Pancreas (tissue), 10 donors: ENCODE data around the gene TP53I11. TPM values are rescaled to one million over a fixed set of nuclear protein-coding genes. Genes with fewer than 3 reads are reported as not detected.

ENCODE experiments used
- ATAC-seq, 4 donors: fragments of 200-7000 bp; cut with Tn5 transposase; one replicate each; pipeline versions ENCODE4 v1.8.0 to v1.9.1; 2020; ENCODE audit warnings: mild to moderate bottlenecking in 4 of 4, moderate library complexity in 4 of 4
- DNase-seq, 6 donors: peaks; one replicate each; pipeline ENCODE4 v3.0.0-alpha.2; 2020
- FAIRE-seq: peaks from 2 replicates; lab custom pipeline; 2012; peaks lifted over from hg19 to GRCh38; lab: Jason Lieb, UNC
- H3K27ac ChIP-seq, 4 donors: fragments of 200-600 bp; sonication (generic); 1 replicate in 3 of 4; 2 replicates in 1 of 4; pipeline versions ENCODE4 v1.5.0 to v1.8.0; 2020
- H3K27me3 ChIP-seq, 4 donors: fragments of 200-600 bp; one replicate each; pipeline ENCODE4 v1.8.0; 2021
- H3K36me3 ChIP-seq, 3 donors: fragments of 200-600 bp; sonication (generic) in 1 of 3; one replicate each; pipeline versions ENCODE4 v1.5.0 to v1.8.0; 2020 to 2021
- H3K4me1 ChIP-seq, 3 donors: fragments of 200-600 bp; one replicate each; pipeline ENCODE4 v1.8.0; 2021
- H3K4me3 ChIP-seq, 4 donors: fragments of 200-600 bp; sonication (generic) in 2 of 4; one replicate each; pipeline versions ENCODE4 v1.5.0 to v1.8.0; 2020 to 2021
- H3K9me3 ChIP-seq, 4 donors: fragments of 200-600 bp; one replicate each; pipeline ENCODE4 v1.8.0; 2021
- CTCF ChIP-seq, 4 donors: fragments of 200-600 bp; sonication (generic) in 3 of 4; IDR thresholded peaks; one replicate each; pipeline versions ENCODE4 v1.5.0 to v1.8.0; 2021; ENCODE audit warnings: antibody characterized with exemption in 4 of 4
- WGBS, 2 donors: extraction: QIAGEN DNeasy Blood & Tissue Kit; methylation state at CpG; one replicate each; pipeline ENCODE4 v1.1.7; 2013; 5-methylcytosine and 5-hydroxymethylcytosine counted together
- intact Hi-C, 3 donors: fragments of 100-400 bp; cut with DNase I; formaldehyde crosslinking; loops; one replicate each; pipeline versions ENCODE4 v1.11.1 to v1.14.2; 2022
- polyA plus RNA-seq, 2 donors: library from polyadenylated mRNA; stranded (reverse); fragments of 200-250 nt; gene quantifications; one replicate each; pipeline ENCODE4 v1.2.3, GENCODE V29; 2013
- total RNA-seq, 6 donors: library from RNA; stranded (reverse); fragmentation: NEBNext Ultra II Directional in 4 of 6; extraction: Animal tissue kit (Norgen Biotek cat#: 25700) in 4 of 6; gene quantifications; one replicate each; pipeline versions ENCODE4 v1.2.1 to v1.2.4, GENCODE V29; 2021 to 2023
- donor health status: healthy with polysubstance abuse.
- donor health status: DM: no; HTN: no; CAD: no; lungs with moderate emphysema.
- donor health status: DM: no; HTN: no; CAD: no.
- donor health status: control.
- donor health status: control.
- donor health status: Bipolar disorder and iron deficiency.
- donor health status: DM: yes; HTN: yes; CAD: no.
- donor health status: DM: no; HTN: no; CAD: no.
- donor health status: DM: no; HTN: no; CAD: no.
- donor health status: DM: yes; HTN: yes; CAD: no.

TP53I11 gene
- total and polyA plus RNA-seq, 8 donors, result 18.8 to 40.2 (median 28.7) TPM

DNA sequence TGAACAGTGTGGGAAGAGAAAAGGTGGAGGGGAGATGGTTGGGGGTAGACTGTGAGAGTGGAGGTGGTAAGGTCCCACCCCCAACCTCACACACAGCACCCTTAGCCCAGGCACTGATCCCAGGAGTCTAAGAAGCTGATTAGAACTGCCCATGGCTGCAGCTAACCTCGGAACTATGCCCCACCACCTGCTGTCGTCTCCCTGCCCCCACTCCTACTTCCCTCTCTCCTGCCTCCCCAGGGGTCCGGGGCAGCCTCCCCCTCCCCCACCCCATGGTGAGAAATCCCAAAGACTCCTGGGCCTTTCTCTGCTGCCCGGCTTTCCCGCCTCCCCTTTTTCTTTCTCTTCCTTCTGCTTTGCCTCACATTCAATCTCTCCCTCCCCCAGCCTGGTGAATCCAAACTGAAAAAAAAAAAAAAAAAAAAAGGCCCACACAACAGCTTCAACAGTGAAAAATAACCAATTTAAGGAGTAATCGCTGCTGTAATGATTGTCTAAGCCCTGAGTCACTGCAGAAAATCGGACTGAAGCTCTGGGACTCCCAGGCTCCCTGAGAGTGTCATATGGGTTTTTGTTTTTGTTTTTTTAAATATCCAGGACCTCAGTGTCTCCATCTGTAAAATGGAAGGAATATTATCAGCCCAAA is 9.6 kb upstream of the TP53I11 start:
- WGBS, 2 donors, result 52 to 55% methylated on average over 7 of the region's 7 CpGs
- no peaks in the 10 kb centered on the region for H3K36me3 ChIP-seq
- no peak for ATAC-seq
- no peaks in the 10 kb centered on the region for H3K9me3 ChIP-seq
- FAIRE-seq, result no peak
- no peak overlapping the region for H3K4me3 ChIP-seq
- H3K27me3 ChIP-seq, result no peaks in the 10 kb centered on the region
- intact Hi-C loops, result no loop called here
- peaks cover 0 to under 1% (median 0%) of the 10 kb centered on the region in 3 donors for H3K4me1 ChIP-seq
- no peak overlapping the region for H3K27ac ChIP-seq
- no peak for DNase-seq
- no peak for TF ChIP-seq CTCF (IDR thresholded peaks at IDR 0.05)

- TF ChIP-seq CTCF (IDR thresholded peaks at IDR 0.05), result no peak
- DNase-seq (no peak), FAIRE-seq (no peak), ATAC-seq (no peak)
- no peaks in the 10 kb centered on the region for H3K36me3 ChIP-seq
- 93 to 94% methylated on average over 3 of the region's 3 CpGs for WGBS, 2 donors
- no peaks in the 10 kb centered on the region for H3K27me3 ChIP-seq
- H3K9me3 ChIP-seq, result no peaks in the 10 kb centered on the region
- H3K27ac ChIP-seq, result no peak overlapping the region
- peaks cover 0 to 8% (median 0%) of the 10 kb centered on the region in 3 donors for H3K4me1 ChIP-seq
- no peak overlapping the region for H3K4me3 ChIP-seq
- intact Hi-C loops, result no loop called here
Measured at GRCh38 chr11:44959064-44959463, 8.4 kb upstream of the TP53I11 start.

- H3K9me3 ChIP-seq, result no peaks in the 10 kb centered on the region
- no peak overlapping the region for H3K4me3 ChIP-seq
- no peak for TF ChIP-seq CTCF (IDR thresholded peaks at IDR 0.05)
- WGBS, 2 donors, result 54 to 58% methylated on average over 8 of the region's 8 CpGs
- H3K27ac ChIP-seq, result no peak overlapping the region
- FAIRE-seq (no peak), DNase-seq (no peak), ATAC-seq (no peak)
- H3K27me3 ChIP-seq, result no peaks in the 10 kb centered on the region
- peaks cover 0 to 8% (median 0%) of the 10 kb centered on the region in 3 donors for H3K4me1 ChIP-seq
- intact Hi-C loops, result no loop called here
- H3K36me3 ChIP-seq, result no peaks in the 10 kb centered on the region
Measured at GRCh38 chr11:44957776-44958564, 7.3 kb upstream of the TP53I11 start.

DNA sequence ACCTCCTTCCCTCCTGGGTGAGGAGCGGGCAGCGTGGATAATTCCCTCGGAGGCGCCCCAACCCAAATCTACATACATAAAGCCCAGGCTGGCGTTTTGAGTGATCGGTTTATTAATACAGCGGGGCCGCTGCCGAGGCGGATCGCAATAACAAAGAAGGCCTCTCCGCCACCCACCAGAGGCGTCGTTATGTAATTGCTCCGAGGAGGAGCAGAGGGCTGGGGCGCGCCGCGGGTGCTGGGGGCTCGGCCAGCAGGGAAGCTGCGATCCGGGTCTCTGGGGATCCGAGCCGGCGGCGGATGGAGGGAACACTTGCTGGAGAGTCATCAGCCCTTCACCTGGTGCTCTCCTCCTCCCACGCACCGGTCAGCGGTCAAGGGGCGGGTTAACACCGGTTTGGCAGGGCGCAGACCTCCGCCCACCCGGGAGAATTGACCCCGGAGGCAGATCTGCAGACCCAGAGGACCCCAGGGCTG is 6.4 kb upstream of the TP53I11 start:
- DNase-seq, result no peak
- Histone ChIP-seq H3K36me3 (no peaks in the 10 kb centered on the region), H3K4me1 (peaks cover 0 to 8% (median 0%) of the 10 kb centered on the region in 3 donors), H3K9me3 (no peaks in the 10 kb centered on the region), H3K27me3 (no peaks in the 10 kb centered on the region), H3K27ac (no peak overlapping the region), H3K4me3 (no peak overlapping the region)
- FAIRE-seq, result no peak
- intact Hi-C loops, result no loop called here
- TF ChIP-seq CTCF (IDR thresholded peaks at IDR 0.05), result no peak
- no peak for ATAC-seq
- WGBS, 2 donors, result 54% methylated on average over 33 to 35 of the region's 35 CpGs
